HG03039 (cell line): Measurements from ENCODE around the gene TSPEAR.
"Not testable (repeated sequence)": the region's sequence is repeated elsewhere in the genome, so short reads cannot be mapped to it uniquely, and the experiment has no call there.

ENCODE experiments used
- ATAC-seq: cut with Tn5 transposase; IDR thresholded peaks from one replicate; pipeline ENCODE4 v1.9.1; 2021; ENCODE audit warnings: mild to moderate bottlenecking, moderate library complexity; ENCODE audit not compliant: unreplicated experiment

Gene TSPEAR

DNA sequence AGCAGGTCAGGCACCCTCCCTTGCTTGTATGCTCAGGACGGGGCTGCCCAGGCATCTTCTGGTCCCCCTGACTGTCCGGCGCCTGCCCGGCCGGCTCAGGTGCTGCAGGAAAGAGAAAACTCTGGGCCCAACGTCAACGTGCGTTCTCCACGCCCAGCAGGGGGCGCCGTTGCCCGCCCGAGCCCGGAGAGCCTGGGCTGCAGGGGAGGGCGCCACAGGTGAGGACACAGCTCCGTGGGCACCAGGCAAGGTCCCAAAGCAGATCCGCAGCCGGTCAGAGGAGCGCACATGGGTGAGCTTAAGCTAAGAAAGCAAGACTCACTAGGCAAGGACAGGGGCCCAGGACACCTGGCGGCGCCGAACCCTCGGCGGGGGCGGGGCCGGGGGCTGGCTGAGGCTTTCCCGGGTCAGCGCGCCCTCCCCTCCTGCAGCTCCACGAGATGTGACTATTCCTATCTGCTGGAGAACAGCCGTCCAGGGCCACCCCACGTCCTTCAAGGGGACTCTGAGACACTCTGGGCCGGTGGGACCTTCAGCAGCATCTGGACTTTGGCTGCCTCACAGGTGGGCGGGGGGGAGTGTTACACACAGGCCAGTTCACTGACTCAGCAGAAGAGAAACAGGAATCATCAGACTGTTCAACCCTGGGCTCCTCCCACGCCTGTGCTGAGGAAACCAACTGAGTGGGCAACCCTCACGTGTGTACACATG, 200.7 kb downstream of the TSPEAR start:
- no peak for ATAC-seq

DNA sequence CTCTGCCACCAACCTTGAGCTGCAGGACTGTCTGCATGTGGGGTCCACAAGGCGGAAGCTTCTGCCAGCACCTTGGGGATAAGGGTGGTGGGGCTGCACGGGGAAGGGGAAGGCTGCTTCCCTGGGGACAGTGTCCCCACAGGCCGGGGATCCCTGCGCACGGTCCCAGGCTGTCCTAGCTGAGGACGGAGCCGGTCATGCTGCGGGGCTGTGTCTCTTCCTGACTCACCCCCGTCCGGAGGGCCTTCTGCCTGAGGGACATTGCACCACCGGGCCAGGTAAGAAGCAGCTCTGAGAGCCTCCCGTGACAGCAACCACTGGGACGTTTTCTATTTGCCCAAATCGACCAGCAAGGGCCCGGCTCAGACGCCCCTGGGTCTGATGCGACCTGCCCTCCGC, 201.3 kb downstream of the TSPEAR start:
- ATAC-seq: no peak

- no peak for ATAC-seq
These were observed 201.8 kb downstream of the TSPEAR start for GRCh38 chr21:44509539-44509938.

- no peak for ATAC-seq
These were observed 202.5 kb downstream of the TSPEAR start for GRCh38 chr21:44508711-44509445.

DNA sequence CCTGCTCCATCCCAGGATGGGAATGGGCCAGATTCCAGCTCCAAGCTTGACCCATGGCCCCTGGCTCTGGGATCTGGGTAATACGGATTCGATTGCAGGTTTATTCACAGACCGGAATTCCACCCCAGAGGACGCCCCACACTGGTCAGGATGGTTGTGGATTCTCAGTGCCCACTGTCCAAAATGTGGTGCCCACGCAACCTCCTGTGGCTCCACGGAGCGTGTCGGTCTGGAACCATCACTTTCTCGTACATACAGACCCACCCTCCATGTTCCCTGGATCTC, 203.0 kb downstream of the TSPEAR start:
- ATAC-seq: no peak

DNA sequence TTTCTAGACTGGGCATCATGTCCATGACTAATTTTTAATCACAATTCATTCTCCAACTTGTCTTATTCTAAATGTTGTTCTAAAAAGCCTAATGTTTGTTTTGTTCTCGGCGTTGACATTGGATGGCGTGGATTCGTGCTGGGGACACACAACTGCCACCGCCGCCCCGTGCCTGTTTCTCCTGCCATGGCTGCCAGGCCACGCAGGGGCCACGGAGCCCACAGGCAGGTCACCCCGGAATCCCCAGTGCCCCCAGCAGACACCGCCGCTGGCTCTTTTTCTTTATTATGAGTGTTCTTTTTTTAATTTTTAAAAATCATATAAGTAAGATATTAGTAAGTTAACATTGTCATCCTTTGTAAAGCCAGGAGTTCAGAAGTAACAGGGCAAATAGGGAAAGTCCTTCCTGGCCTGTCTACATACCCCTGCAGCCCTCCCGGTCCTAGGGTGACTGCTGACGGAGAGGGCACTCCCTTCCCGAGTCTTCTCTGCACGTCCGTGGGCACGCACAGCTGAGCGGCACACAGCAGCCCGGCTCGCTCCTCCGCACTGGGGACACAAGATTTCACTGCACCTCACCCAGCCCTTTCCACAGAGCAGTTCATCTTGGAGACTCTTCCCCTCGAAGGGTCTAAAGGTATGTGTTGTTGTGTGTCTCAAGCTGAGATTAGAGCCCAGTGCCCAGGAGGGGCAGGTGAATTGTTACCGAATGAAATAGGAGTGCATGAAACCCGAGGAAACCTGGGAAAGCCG, 203.5 kb downstream of the TSPEAR start:
- ATAC-seq: no peak

GRCh38 chr21:44506279-44507255, 204.8 kb downstream of the TSPEAR start:
- no peak for ATAC-seq

DNA sequence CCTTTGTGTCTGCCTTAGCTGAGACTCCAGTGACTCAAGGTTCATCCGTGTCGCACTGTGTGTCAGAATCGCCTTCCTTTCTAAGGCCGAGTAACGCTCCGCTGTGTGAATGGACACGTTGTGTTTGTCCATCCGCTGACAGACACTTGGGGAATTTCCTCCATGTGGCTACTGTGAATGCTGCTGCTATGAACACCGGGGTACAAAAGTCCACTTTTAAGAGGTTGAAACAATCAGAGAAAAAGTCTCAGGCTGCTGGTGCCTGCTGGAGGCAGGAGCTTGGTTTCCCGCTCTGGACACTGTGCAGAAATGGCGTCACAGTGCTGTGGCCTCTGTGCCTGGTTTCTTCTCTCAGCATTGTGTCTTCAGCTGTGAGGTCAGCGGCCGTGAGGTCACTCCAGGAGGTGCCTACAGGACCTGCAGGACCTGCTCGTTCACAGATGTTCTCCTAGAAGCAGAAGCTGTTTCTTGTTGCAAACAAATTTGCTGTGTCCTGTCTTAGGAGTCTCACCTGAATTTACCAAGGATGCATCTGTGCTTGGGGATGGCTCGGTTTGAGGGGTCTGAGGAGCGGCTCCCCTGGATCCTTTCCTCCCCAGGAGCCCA, 205.6 kb downstream of the TSPEAR start:
- no peak for ATAC-seq

GRCh38 chr21:44503901-44504399, 207.4 kb downstream of the TSPEAR start:
- no peak for ATAC-seq

- ATAC-seq: not testable (repeated sequence)
These were observed 208.1 kb downstream of the TSPEAR start for GRCh38 chr21:44503006-44503889.

DNA sequence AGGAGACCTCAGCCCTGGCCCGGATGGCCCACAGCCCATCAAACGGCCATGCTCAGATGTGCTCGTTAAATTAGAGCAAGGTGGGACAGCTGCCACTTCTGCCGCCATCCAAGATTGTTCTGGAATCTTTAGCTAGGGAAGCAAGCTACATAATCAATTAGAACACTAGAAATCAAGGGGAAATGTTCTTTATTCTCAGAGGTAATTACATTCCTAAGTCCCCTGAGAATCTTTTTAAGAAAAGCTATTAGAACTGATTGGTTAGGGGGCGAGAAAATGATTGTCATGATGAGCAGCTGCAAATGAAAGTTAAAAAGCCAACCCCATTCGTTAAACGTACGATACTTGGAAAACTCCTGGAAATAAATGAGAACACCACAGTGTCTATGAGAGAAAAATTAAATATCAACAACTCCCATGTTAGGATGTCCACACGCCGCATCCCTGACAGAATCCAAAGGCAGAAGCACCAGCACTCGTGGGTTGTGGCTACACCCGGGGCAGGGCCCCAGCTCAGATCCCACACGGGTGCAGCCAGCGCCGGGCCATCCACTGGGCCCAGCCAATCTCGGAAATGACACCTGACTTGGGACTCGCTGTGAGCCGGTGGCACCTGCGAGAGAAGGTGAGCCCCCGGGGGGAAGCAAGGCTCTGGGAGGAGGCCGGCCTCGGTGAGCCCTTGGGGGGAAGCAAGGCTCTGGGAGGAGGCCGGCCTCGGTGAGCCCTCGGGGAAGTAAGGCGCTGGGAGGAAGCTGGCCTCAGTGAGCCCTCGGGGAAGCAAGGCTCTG, 209.0 kb downstream of the TSPEAR start:
- no peak for ATAC-seq

DNA sequence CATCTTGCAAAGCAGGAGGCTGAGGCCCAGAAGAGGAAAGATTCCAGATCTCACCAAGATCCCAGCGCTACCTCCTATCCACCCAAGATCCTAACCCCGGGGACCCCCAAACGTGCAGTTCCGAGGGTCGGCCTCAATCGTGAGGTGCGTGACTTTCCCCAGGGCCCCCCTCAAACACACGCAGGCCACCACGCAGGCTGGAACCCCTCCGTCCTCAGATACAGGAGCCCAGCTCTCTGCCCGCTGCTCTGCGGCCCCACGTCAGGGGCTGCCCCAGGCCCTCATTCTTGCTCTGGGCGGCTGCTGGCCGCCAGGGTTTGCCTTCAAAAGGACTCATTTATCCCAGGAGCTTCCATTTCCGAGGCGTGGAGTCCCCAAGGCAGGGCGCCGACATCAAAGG, 211.3 kb downstream of the TSPEAR start:
- ATAC-seq: no peak

GRCh38 chr21:44499631-44500030, 211.7 kb downstream of the TSPEAR start:
- ATAC-seq: no peak

GRCh38 chr21:44499211-44499560, 212.2 kb downstream of the TSPEAR start:
- ATAC-seq: no peak

- ATAC-seq: no peak
These were observed 212.8 kb downstream of the TSPEAR start for GRCh38 chr21:44498280-44499210.

- ATAC-seq: no peak
These were observed 213.7 kb downstream of the TSPEAR start for GRCh38 chr21:44497703-44498126.
